Upper lobe of right lung (tissue), 1 donor: Measurements from ENCODE around the gene PABPN1L. TPM values are rescaled to one million over a fixed set of nuclear protein-coding genes. Genes with fewer than 3 reads are reported as not detected.

Experiments
- ATAC-seq: fragments of 200-7000 bp; cut with Tn5 transposase; one replicate; pipeline ENCODE4 v1.9.1; 2020; ENCODE audit warnings: mild to moderate bottlenecking, moderate library complexity
- DNase-seq: peaks from one replicate; pipeline ENCODE4 v3.0.0-alpha.2; 2020
- H3K27ac ChIP-seq: fragments of 200-600 bp; one replicate; pipeline ENCODE4 v1.8.0; 2022
- H3K27me3 ChIP-seq: fragments of 200-600 bp; one replicate; pipeline ENCODE4 v1.8.0; 2022; ENCODE audit warnings: mild to moderate bottlenecking
- H3K36me3 ChIP-seq: fragments of 200-600 bp; one replicate; pipeline ENCODE4 v1.8.0; 2022
- H3K4me1 ChIP-seq: fragments of 200-600 bp; one replicate; pipeline ENCODE4 v1.8.0; 2022
- H3K4me3 ChIP-seq: fragments of 200-600 bp; one replicate; pipeline ENCODE4 v1.8.0; 2022; ENCODE audit warnings: mild to moderate bottlenecking
- H3K9me3 ChIP-seq: fragments of 200-600 bp; one replicate; pipeline ENCODE4 v1.8.0; 2022
- intact Hi-C: fragments of 100-400 bp; cut with DNase I; formaldehyde crosslinking; loops from one replicate; pipeline ENCODE4 v1.11.0; 2022
- total RNA-seq: library from RNA; stranded (reverse); fragmentation: NEBNext Ultra II Directional; extraction: Animal tissue kit (Norgen Biotek cat#: 25700); gene quantifications from one replicate; pipeline ENCODE4 v1.2.1, GENCODE V29; 2021
- TF ChIP-seq, protein P1 (sequence below): fragments of 200-600 bp; IDR thresholded peaks from one replicate; pipeline ENCODE4 v1.8.0; 2022; ENCODE audit warnings: antibody characterized with exemption
- donor health status: DM: no; HTN: yes; CAD: no; lungs with severe emphysema.

The PABPN1L gene
- total RNA-seq, 1 donor from 2014 or later: not detected

DNA sequence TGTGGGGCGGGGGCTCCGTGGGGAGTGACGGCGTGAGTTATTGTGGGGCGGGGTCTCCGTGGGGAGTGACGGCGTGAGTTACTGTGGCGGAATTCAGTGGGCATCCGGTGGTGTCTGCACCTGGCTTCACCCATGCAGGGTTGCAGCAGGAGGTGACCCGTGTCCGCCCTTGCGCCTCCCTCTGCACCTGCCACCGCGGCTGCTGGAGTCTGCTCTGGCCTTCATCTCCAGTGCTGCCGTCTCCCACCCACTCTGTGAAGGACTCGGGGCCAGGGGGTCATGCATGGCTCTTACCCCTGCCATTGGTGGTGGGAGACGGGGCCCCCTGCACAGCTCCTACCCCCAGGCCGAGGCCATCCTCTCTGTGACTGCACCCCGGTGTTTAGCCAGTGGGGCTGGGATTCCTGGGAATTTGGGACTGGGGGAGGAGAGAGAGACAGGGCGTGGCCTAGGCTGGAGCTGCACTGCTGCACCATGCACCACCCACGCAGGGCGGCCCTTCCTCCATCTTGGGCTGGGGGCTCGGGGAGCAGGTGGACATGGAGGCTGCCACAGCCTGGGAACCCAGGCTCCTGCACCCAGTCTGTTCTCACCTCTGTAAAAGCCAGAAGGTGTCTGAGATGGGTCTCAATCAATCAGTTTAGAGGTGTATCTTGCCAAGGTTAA, 1.3 kb upstream of the PABPN1L start:
- DNase-seq (no peak), ATAC-seq (no peak)
- Histone ChIP-seq H3K27me3 (peaks cover 13% of the 10 kb centered on the region), H3K9me3 (no peaks in the 10 kb centered on the region), H3K27ac (no peak overlapping the region), H3K36me3 (peaks cover 6% of the 10 kb centered on the region), H3K4me1 (peaks cover 4% of the 10 kb centered on the region), H3K4me3 (no peak overlapping the region)
- intact Hi-C loops: no loop called here
- TF ChIP-seq, protein P1, sequence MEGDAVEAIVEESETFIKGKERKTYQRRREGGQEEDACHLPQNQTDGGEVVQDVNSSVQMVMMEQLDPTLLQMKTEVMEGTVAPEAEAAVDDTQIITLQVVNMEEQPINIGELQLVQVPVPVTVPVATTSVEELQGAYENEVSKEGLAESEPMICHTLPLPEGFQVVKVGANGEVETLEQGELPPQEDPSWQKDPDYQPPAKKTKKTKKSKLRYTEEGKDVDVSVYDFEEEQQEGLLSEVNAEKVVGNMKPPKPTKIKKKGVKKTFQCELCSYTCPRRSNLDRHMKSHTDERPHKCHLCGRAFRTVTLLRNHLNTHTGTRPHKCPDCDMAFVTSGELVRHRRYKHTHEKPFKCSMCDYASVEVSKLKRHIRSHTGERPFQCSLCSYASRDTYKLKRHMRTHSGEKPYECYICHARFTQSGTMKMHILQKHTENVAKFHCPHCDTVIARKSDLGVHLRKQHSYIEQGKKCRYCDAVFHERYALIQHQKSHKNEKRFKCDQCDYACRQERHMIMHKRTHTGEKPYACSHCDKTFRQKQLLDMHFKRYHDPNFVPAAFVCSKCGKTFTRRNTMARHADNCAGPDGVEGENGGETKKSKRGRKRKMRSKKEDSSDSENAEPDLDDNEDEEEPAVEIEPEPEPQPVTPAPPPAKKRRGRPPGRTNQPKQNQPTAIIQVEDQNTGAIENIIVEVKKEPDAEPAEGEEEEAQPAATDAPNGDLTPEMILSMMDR: no peak

DNA sequence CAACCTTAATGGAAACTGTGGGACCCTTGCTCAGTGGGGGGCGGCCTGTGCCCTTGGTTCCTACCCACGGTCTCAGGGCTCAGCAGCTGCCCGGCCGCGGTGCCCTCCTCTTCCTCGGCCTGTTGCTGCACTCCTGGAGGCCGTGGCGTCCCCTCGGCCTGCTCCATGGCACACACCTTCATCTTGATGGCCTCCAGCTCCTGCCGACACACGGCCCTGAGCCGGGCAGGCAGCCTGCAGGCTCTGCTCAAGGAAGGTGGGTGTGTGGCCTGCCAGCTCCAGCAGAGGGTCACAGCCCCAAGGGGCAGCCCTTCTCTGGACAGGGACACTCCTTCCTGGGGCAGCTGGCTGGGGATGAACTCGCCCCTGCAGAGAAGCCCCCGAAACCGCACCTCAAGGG, 718 bp downstream of the PABPN1L start:
- intact Hi-C loops: no loop called here
- no peaks in the 10 kb centered on the region for H3K9me3 ChIP-seq
- H3K4me3 ChIP-seq: no peak overlapping the region
- H3K27me3 ChIP-seq: peaks cover 13% of the 10 kb centered on the region
- no peak for ATAC-seq
- peaks cover under 1% of the 10 kb centered on the region for H3K4me1 ChIP-seq
- H3K36me3 ChIP-seq: peaks cover 25% of the 10 kb centered on the region
- H3K27ac ChIP-seq: no peak overlapping the region
- TF ChIP-seq, protein P1: no peak
- DNase-seq: no peak

DNA sequence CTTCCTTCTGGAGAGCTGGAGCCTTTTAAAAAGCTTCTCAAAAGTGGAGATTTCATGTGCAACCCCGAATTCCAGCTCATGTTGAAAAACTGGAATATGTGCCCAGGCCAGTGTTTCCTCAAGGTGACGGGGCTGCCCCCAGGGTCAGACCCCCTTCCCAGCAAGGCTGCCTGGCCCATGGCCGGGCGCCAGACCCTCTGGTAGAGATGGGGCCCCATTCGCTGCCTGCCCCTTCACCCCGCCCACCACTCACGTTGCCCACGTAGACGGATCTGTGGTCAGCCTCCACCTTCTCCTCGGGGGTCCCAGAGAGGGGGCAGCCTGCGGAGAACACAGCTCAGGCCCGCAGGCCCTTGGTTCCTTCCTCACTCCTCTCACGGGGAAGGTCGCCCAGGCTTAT, 1.1 kb downstream of the PABPN1L start:
- Histone ChIP-seq H3K9me3 (no peaks in the 10 kb centered on the region), H3K27ac (no peak overlapping the region), H3K36me3 (peaks cover 30% of the 10 kb centered on the region), H3K4me3 (no peak overlapping the region), H3K4me1 (no peaks in the 10 kb centered on the region), H3K27me3 (peaks cover 9% of the 10 kb centered on the region)
- TF ChIP-seq, protein P1: no peak
- intact Hi-C loops: no loop called here
- ATAC-seq (no peak), DNase-seq (no peak)

DNA sequence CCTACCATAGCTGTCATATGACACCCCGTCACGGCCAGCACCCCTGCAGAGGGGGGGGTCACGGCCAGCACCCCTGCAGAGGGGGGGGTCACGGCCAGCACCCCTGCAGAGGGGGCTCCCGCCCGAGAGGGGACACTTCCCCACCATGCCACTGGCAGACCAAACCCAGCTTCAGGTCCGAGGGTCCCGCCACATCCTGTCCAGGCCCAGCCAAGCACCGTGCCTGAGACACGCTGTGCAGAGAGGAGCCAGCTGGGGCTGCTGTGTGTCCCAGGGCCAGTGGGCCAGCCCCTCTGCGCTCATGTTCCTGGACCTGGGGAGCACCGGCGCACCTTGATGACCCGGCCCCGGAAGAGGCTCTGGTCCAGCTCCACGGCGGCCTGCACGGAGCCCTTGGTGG, 1.9 kb downstream of the PABPN1L start:
- TF ChIP-seq, protein P1: no peak
- no peak for DNase-seq
- Histone ChIP-seq H3K27ac (no peak overlapping the region), H3K36me3 (peaks cover 38% of the 10 kb centered on the region), H3K4me3 (no peak overlapping the region), H3K27me3 (peaks cover 2% of the 10 kb centered on the region), H3K9me3 (no peaks in the 10 kb centered on the region), H3K4me1 (no peaks in the 10 kb centered on the region)
- intact Hi-C loops: no loop called here
- ATAC-seq: no peak

DNA sequence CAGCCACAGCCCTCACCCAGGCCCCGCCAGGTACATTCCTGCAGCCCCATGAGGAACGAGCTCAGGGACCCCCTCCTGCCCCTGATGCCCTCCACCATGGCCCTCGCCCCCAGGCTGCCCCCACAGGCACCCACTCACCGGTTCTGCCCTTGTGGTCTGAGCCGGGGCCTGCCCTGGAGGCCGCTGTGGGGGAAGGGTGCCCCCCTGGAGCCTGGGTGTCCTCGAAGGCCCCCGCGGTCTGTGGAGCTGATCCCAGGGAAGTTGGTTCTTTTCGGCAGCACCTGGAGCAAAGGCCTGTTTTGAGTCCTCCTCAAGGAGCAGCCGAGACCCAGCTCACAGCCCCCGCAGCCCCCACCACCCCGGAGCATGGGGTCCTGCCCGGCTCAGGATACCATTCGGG, 2.4 kb downstream of the PABPN1L start:
- Histone ChIP-seq H3K4me3 (no peak overlapping the region), H3K27ac (no peak overlapping the region), H3K27me3 (no peaks in the 10 kb centered on the region), H3K9me3 (no peaks in the 10 kb centered on the region), H3K36me3 (peaks cover 42% of the 10 kb centered on the region), H3K4me1 (peaks cover 2% of the 10 kb centered on the region)
- ATAC-seq (no peak), DNase-seq (no peak)
- TF ChIP-seq, protein P1: no peak
- intact Hi-C loops: no loop called here

DNA sequence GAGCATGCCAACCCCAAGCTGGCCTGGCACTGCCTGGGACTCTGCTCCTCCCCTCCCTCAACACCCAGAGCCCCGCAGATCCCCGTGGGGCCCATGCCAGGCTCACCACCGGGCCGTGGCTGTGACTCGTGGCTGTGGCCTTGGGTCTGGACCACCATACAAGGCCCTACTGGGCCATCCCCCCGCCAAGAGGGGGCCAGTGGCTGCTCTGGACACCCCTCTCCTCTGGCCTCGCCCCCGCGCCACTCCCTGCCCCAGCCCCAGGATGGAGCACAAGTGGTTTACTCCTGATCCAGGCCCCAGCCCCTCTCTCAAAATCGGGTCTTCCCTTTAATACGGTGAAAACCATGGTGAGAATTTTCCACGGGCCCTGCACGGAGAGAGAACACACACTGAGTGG, 3.0 kb downstream of the PABPN1L start:
- intact Hi-C loops: no loop called here
- TF ChIP-seq, protein P1: no peak
- no peak for ATAC-seq

More for the DNA sequence above, 3.0 kb downstream of the PABPN1L start:
- DNase-seq: no peak
- Histone ChIP-seq H3K9me3 (no peaks in the 10 kb centered on the region), H3K4me3 (no peak overlapping the region), H3K27ac (no peak overlapping the region), H3K4me1 (peaks cover 5% of the 10 kb centered on the region), H3K27me3 (no peaks in the 10 kb centered on the region), H3K36me3 (peaks cover 46% of the 10 kb centered on the region)
